ENCODE results near the gene PHACTR1.

PHACTR1 gene

GRCh38 chr6:13065581-13065980 lies 349.0 kb downstream of the PHACTR1 start:
- TF ChIP-seq CTCF (IDR thresholded peaks at IDR 0.05; ENCODE audit: control insufficient read depth, insufficient read depth, low read depth, low read length, missing control alignments): no peak
- H3K4me3 ChIP-seq (ENCODE audit: control insufficient read depth, low read depth, low read length): no peak overlapping the region
- no peak for DNase-seq (ENCODE audit: low read depth)

- TF ChIP-seq CTCF (IDR thresholded peaks at IDR 0.05; ENCODE audit: control insufficient read depth, insufficient read depth, low read depth, low read length, missing control alignments): no peak
- H3K4me3 ChIP-seq (ENCODE audit: control insufficient read depth, low read depth, low read length): no peak overlapping the region
- DNase-seq (ENCODE audit: low read depth): no peak
Measured at GRCh38 chr6:13066050-13066449, 349.5 kb downstream of the PHACTR1 start.

- no peak for TF ChIP-seq CTCF (IDR thresholded peaks at IDR 0.05; ENCODE audit: control insufficient read depth, insufficient read depth, low read depth, low read length, missing control alignments)
- DNase-seq (ENCODE audit: low read depth): no peak
- H3K4me3 ChIP-seq (ENCODE audit: control insufficient read depth, low read depth, low read length): no peak overlapping the region
Measured at GRCh38 chr6:13066820-13067219, 350.3 kb downstream of the PHACTR1 start.

GRCh38 chr6:13068586-13069210 lies 352.1 kb downstream of the PHACTR1 start:
- no peak for TF ChIP-seq CTCF (IDR thresholded peaks at IDR 0.05; ENCODE audit: control insufficient read depth, insufficient read depth, low read depth, low read length, missing control alignments)
- no peak for DNase-seq (ENCODE audit: low read depth)
- no peak overlapping the region for H3K4me3 ChIP-seq (ENCODE audit: control insufficient read depth, low read depth, low read length)

- no peak for DNase-seq (ENCODE audit: low read depth)
- no peak overlapping the region for H3K4me3 ChIP-seq (ENCODE audit: control insufficient read depth, low read depth, low read length)
- no peak for TF ChIP-seq CTCF (IDR thresholded peaks at IDR 0.05; ENCODE audit: control insufficient read depth, insufficient read depth, low read depth, low read length, missing control alignments)
Measured at GRCh38 chr6:13071550-13072345, 355.2 kb downstream of the PHACTR1 start.

- H3K4me3 ChIP-seq (ENCODE audit: control insufficient read depth, low read depth, low read length): no peak overlapping the region
- TF ChIP-seq CTCF (IDR thresholded peaks at IDR 0.05; ENCODE audit: control insufficient read depth, insufficient read depth, low read depth, low read length, missing control alignments): no peak
- no peak for DNase-seq (ENCODE audit: low read depth)
Measured at GRCh38 chr6:13072686-13073347, 356.2 kb downstream of the PHACTR1 start.

Data from AG09309 (cell line).